GM19099 (cell line): Measurements from ENCODE around the gene NXT1.

Experiments used
- POLR2A ChIP-seq: IDR thresholded peaks from 3 replicates; pipeline ENCODE4 v1.6.1; 2011; ENCODE audit warnings: low read depth; ENCODE audit not compliant: insufficient read length; ENCODE audit errors: extremely low read depth

Gene NXT1

GRCh38 chr20:23393996-23394775, 43.6 kb downstream of the NXT1 start:
- TF ChIP-seq POLR2A: no peak

GRCh38 chr20:23396950-23397627, 46.5 kb downstream of the NXT1 start:
- no peak for TF ChIP-seq POLR2A

GRCh38 chr20:23397961-23398360, 47.4 kb downstream of the NXT1 start:
- TF ChIP-seq POLR2A: no peak

GRCh38 chr20:23399568-23400241, 49.1 kb downstream of the NXT1 start:
- TF ChIP-seq POLR2A: no peak

- no peak for TF ChIP-seq POLR2A
These were observed 50.5 kb downstream of the NXT1 start for GRCh38 chr20:23401051-23401450.

- TF ChIP-seq POLR2A: no peak
These were observed 53.2 kb downstream of the NXT1 start for GRCh38 chr20:23403751-23404150.

GRCh38 chr20:23404196-23404595, 53.6 kb downstream of the NXT1 start:
- TF ChIP-seq POLR2A: no peak
